Suppressor macrophage treated with lipopolysaccharide for 4 hours (primary cell): ENCODE measurements around the gene ETHE1.
A peak's percentile ranks its signal among the peaks of the same experiment; 100 is the strongest.

Experiments used
- DNase-seq: peaks from one replicate; pipeline ENCODE4 v3.0.0-alpha.2; 2020

ETHE1 gene

DNA sequence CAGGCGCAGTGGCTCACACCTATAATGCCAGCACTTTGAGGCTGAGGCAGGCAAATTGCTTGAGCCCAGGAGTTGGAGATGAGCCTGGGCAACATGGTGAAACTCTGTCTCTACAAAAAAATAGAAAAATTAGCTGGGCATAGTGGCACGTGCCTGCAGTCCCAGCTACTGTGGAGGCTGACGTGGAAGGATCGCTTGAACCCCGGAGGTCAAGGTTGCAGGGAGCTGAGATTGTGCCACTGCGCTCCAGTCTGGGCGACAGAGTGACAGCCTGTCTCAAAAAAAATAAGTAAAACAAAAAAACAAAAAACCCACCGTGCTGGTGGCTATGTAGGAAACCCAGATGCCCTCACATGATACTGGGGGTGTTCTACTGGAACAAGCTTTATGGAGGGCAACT lies 38.8 kb downstream of the ETHE1 start:
- DNase-seq = no peak

DNA sequence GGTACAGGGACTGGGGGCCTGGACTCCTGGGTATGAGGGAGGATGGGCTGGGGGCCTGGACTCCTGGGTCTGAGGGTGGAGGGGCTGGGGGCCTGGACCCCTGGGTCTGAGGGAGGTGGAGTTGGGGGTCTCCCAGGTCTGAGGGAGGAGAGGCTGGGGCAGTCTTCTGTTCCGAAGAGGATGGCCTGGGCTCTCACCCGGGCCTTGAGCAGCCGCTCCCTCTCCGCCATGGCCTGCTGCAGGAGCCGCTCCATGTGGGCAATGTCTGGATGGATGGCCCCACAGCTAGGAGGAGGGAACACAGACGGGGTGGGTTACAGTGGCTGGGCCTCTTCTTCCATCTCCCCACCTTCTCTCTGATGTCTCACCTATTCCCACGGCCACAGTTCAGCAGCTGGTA lies 40.6 kb downstream of the ETHE1 start:
- no peak for DNase-seq

DNA sequence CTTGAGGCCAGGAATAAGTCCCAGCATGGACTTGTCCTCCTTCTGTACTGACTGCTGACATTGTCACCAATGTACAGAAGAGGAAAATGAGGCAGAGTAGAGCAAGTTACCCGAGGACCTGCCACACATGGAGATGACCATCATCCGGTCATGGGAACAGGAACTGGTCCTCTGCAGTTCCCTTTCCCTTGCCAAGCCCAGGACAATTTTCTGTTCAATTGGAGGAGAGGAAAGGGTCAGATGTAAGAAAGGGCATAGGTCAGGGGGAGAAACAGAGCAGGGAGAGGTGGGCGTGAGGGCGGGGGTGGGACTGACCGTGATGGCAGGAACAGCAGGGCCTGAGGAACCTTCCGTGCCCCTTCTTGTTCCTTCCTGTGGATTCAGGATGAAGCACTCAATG lies 41.0 kb downstream of the ETHE1 start:
- peak; percentile 44 for DNase-seq

DNA sequence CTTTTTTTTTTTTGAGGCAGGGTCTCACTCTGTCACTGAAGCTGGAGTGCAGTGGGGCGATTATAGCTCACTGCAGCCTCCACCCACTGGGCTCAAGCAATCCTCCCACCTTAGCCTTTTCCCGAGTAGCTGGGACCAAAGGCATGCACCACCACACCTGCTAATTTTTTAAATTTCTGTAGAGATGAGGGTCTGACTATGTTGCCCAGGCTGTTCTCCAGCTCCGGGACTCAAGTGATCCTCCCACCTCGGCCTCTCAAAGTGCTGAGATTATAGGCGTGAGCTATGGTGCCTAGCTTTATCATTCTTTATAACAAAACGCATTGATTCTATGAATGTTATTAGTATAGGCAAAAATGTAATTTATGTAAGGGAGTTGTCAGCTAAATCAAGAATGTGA lies 43.7 kb downstream of the ETHE1 start:
- no peak for DNase-seq

DNA sequence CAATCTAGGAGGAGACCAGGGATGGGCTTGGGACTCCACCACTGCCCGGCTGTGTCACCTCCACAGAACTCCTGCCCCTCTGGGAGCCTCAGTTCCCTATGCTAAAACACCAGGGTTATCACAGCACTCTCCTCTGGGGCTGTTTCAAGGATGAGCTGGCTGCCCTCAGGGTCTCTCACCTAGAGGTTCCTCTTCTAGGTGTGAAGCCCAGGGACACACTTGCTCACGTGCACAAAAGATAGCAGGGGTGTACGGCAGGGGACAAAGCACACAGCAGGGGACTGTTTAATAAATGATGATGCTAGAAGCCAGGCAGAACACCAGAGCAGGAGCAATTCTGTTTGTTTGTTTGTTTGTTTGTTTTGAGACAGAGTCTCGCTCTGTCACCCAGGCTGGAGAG lies 44.8 kb downstream of the ETHE1 start:
- DNase-seq = no peak

DNA sequence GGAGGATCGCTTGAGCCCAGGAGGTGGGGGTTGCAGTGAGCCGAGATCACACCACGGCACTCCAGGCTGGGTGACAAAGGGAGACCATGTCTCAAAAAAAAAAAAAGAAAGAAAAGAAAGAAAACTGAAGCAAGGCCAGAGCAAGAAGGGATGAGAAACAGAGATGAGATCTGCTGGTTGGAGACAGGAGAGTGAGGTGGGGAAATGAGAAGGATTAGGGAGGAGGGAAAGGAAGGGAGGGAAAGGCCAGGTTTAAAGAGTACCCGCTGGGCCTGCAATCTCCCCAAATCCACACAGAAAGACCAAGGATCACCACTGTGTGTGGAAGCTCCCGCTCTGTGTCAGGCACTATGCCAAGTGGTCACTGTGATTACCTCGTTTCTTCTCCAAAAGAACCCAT lies 45.3 kb downstream of the ETHE1 start:
- no peak for DNase-seq

DNA sequence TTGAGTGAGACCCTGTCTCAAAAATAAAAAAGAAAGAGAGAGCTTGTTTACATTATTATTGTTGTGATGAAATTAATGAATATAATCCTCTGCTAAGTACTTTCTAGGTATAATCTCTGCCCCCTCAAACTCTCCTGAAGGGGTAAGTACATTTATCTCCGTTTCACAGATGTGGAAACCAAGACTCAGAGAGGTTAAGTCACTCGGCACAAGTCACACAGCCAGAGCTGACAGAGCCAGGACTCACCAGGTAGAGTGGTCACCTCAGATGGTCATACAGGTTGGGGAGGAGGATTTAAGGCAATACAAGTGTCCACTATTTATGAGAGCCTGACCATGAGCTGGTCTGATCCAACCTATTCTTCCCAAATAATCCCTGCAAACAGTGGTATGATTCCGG lies 46.4 kb downstream of the ETHE1 start:
- DNase-seq = no peak

DNA sequence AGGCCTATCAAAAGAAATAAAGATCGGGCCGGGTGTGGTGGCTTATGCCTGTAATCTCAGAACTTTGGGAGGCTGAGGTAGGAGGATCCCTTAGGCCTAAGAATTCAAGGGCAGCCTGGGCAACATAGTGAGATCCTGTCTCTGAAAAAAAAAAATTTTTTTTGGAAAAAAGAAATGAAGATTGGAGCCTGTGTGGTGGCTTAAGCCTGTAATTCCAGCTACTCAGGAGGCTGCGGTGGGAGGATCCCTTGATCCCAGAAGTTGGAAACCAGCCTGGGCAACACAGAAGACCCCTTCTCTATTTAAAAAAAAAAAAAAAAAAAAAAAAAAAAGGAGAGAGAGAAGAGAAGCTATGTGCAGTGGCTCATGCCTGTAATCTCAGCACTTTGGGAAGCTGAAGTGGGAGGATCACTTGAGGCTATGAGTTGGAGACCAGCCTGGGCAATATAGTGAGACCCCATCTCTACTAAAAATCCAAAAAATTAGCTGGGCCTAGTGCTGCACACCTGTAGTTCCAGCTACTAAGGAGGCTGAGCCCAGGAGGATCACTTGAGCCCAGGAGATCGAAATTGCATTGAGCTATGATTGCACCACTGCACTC lies 46.9 kb downstream of the ETHE1 start:
- DNase-seq = no peak

DNA sequence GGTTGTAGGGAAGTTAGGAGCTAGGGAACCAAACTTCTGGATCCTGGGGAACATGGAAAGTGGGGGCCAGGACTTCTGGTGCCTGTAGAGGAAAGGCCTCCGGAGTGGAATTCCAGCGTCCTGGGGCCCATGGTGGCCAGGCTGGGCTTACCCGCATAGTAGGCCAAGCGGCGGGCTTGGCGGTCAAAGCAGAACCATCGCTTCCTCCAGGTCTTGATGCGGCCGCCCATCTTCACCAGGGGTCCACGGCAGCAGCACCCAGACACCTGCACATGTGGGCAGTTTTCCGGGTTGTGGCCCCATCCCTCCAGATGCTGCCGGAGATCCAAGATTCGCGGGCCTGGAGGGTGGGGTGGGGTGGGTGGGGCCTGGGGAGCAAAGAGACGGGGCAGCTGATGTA lies 47.8 kb downstream of the ETHE1 start:
- no peak for DNase-seq

DNA sequence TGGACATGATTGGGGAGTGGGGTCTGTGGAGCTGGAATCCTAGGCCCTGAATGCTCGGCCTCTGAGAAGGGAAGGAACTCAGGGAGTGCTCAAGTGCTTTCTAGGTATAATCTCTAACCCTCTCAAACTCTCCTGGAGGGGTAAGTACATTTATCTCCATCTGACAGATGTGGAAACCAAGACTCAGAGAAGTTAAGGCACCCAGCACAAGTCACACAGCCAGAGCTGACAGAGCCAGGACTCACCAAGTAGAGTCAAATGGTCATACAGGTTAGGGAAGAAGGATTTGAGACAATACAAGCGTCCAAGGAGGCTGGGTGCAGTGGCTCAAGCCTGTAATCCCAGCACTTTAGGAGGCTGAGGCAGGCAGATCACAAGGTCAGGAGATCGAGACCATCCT lies 48.7 kb downstream of the ETHE1 start:
- no peak for DNase-seq

DNA sequence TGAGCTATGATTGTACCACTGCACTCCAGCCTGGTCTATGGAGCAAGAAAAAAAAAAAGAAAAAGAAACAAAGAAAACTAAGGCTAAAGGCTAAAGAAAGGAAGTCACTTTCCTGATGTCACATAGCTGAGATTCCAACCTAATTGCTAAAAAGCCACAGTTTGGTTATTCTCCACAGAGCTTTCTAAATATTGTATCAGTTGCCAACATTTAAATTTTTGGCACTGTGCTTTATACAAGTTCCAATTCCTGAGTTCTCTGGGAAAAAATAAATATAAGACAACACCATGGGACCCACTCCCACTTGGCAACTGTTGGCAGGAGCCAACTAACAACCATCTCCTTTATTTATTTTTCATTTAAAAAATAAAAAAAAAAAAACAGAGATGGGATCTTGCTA lies 50.4 kb downstream of the ETHE1 start:
- no peak for DNase-seq

DNA sequence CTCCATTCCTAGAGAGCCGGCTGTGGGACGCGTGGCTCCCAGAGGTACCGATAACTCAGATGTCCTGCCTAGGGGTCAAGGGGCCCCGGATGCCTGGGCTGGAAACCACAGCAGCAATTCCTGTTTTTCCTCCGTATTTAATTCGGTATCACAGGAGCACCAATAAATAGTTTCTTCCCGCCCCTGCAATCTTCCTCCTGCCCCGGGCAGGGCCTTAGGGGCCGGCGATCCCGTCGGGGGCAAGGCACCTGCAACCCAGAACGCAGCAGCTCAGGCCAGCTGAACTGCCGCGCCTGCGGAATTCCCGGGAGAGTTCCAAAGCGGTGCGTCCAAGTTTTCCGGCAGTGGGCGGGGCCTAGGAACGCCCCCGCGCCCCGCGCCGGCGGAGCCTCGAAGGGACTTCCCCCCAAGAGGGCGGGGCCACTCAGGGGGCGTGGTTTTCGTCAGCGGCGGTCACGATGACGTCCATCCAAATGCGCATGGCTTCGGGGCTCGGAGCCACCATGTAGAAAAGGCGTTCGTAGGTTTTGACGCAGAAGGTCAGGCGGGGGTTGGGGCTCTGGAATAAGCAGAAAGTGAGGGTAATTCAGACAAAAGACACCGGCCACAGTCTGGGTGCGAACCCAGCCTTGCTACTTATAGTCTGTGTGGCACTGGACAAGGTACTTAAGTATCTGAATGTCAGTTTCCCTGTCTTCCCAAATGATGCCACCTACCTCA lies 51.9 kb downstream of the ETHE1 start:
- peak; percentile 97 for DNase-seq

DNA sequence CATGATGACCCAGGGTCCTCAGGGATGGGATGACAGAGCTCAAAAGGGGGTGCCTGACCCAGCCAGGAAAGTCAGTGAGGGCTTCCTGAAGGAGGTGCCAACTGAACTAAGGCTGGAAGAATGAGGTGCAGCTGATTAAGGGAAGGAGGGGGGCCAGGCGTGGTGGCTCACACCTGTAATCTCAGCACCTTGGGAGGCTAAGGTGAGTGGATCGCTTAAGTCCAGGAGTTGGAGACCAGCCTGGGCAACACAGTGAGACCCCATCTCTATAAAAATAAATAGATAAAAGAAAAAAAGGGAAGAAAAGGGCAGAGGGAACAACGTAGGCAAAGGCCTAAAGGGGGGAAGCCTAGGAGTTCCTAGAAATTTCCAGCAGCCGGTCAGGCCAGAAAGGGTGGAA lies 52.5 kb downstream of the ETHE1 start:
- no peak for DNase-seq

DNA sequence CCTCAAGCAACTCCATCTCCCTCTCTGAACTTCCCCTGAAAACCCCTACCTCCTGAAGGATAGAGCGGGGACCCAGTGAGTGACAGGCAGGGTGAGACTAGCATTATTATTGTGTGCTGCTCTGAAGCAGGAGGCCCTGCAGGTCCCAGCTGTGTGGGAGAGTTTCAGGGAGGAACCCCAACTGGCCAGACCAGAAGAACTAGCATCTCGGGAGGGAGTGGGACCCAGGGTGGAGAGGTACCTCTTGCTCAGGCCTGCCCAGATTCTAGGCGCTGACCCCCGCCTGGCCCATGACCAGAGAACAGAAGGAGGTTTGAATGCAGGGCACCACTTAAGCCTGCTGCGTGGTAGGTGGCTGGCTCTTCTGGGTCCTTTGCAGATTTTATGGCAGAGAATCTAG lies 55.9 kb downstream of the ETHE1 start:
- no peak for DNase-seq

DNA sequence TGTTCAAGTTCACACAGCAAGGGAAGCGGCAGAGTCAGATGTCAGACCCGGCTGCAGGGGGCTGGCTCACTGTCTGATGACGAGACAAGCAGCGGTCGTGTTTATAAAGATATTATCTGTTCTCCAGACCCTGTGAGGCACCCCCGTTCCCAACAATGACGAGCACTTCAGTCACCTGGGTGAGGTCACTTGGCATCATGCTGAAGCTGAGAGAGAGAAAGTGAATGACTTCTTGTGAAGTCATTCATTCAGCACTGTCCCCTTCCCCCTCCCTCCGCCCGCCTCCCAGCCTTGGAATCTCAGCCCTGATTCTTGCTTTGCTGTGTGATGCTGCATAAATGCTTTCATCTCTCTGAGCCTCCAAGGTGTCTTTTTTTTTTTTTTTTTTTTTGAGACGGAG lies 56.7 kb downstream of the ETHE1 start:
- no peak for DNase-seq

DNA sequence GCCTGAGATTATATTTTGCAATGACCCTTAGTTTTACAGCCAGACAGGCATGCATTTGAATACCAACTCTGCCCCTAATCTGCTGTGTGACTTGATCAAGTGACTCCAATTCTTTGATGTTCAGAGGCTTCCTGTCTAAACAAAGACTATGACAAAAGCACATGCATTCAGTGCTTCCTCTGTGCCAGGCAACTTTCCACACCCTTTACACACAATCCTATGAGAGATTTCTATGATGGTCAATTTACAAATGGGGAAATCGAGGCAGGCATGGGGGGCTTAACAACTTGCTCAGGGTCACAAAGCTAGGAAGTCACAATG lies 57.9 kb downstream of the ETHE1 start:
- no peak for DNase-seq

DNA sequence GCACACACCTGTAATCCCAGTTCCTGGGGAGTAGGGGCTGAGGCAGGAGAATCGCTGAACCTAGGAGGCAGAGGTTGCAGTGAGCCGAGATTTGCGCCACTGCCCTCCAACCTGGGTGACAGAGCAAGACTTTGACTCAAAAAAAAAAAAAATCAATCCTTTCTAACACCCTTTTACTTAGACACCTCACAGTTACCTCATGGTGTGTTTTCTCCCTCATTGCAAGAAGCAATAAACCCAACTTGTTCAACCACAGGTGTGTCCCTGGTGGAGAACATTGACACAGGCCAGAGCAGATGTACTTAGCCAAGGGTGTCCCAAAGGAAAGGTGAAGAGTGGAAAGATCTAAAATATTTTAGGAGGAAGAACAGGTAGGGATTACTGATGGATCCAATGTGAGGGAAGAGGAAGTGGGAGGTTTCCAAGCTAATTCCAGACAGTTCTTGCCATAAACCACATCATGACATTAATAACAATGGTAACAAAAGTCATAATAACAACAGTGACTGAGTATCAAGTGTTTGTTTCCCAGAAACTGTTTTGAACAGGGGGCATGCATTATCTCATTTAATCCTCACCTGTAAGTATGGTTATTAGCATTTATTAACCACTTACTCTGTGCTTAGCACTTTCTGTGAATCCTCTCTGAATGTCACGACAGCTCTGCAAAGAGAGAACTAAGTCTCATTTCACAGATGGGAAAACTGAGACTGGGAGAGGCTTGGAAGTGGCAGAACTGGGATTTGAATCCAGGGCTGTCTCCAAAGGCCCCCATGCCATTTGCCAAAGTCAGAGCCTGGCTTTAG lies 58.4 kb downstream of the ETHE1 start:
- no peak for DNase-seq

DNA sequence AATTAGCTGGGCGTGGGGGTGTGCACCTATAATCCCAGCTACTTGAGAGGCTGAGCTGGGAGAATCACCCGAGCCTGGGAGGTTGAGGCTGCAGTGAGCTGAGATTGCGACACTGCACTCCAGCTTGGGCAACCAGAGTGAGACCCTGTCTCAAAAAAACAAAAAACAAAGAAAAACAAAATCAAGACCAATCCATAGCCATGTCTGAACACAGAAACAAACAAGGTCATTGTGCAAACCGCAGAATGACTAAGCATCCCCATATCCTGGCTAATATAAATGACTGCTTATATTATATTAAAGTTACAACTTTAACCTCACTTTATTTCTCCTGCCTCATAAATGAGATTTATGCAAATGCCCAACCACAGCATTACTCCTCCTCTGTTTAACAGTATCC lies 59.3 kb downstream of the ETHE1 start:
- peak; percentile 41 for DNase-seq

DNA sequence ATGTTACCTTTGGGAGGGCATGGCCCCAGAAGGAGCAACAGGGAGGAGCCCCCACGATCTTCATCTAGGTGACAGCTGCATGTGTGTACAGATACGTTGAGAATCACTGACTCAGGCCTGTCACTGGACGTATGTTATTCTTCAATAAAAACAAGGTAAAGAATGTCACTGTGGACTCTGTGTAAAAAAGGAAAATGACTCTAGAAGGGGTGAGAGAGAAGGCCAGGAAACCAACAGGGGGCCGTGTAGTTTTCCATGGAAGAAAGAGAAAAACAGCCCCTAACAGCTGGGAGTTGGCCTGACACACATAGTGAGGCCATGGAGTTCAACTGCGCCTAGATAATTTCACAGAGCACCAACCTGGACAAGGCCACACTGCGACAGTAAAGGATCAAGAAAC lies 59.7 kb downstream of the ETHE1 start:
- no peak for DNase-seq

DNA sequence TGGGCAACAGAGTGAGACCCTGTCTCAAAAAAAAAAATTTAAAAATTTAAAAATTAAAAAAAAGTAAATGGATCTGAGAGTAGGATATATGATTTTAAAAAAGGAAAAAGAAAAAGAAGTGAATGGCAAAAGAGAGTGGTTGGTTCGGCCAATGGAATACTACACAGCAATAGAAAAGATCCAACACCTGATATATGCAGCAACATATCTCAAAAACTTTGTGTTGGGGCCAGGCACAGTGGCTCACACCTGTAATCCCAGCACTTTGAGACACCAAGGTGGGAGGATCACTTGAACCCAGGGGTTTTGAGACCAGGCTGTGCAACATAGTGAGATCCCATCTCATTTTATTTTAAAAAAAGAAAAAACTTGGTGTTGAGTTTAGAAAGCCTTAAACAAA lies 60.2 kb downstream of the ETHE1 start:
- no peak for DNase-seq

DNA sequence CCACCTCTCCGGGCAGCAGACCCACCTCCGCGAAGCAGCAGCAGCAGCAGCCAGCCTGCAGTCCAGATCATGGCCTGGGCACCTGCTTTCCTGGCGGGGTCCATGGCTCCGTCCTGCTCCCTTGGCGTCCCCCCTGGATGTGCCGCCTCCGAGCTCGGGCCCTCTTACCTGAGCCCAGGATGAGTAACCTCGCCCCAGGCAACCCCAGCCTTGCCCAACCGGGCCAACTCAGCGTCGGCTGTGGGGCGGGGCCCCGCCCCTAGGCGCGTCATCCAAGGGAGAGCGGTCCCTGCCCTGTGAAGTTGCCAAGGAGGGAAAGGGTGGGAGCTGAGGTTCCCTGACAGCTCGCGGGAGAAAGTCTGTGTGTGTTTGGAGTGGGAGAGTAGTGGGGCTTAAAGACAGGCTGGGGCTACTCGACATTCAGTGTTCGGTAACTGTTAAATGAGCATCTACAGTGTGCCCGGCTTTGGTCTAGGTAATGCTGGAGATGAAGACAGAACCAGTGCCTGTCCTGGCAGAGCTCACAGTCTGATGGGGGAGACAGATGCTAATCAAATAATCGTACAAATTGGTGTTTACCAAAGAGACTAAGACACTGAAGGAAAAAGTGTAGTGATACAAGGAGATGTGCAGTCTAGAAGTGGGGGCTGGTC lies 61.4 kb downstream of the ETHE1 start, which contains the start of gene LYPD3:
TSS of gene LYPD3 (minus strand) at position 141 of the 653 bp plus-strand sequence. CDS start at position 104, 37 bp downstream.
- DNase-seq = peak; percentile 63

DNA sequence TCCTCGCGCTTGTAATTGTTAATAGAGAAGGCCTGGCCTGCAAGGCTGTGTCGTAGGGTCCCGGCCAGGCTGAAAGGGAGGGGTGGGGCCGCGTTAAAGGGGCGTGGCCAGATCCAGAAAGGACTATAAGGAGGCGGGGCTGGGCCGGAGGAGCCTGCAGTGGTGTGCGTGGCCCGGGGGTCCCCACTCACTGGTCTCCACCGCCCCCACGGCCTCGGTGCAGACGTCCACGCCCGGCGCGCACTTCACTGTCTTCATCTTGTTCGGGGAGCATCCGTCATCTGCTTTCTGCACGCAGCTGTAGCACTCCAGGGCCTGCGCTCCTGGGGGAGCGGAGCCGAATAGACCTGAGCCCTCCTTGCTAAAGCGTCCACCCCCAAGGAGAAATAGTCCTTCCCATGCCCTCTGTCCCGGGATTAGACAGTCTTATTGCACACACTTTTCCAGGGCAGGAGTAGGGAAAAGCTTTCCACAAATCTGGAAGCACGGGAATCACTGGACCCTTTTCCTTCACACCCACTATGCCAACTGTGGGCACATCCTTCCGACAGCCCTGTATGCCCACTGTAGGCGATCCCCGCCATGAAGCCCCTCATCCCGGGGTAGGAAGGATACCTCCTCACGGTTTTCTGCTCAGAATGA lies 62.7 kb downstream of the ETHE1 start:
- peak; percentile 59 for DNase-seq
